22Rv1 (cell line): ENCODE measurements around the gene MLYCD.

ENCODE experiments used
- H3K27ac ChIP-seq: fragments of 450-650 bp; 2 replicates; pipeline ENCODE4 v1.5.1; 2017
- CTCF ChIP-seq: fragments of 450-650 bp; IDR thresholded peaks from 2 replicates; pipeline ENCODE4 v1.5.1; 2017; ENCODE audit warnings: mild to moderate bottlenecking
- ZFX ChIP-seq: fragments of 450-650 bp; IDR thresholded peaks from 2 replicates; pipeline ENCODE4 v1.6.1; 2017; ENCODE audit warnings: antibody characterized with exemption, borderline replicate concordance

The MLYCD gene

GRCh38 chr16:83954577-83955016 lies 55.7 kb downstream of the MLYCD start:
- TF ChIP-seq ZFX: no peak
- no peak for TF ChIP-seq CTCF

GRCh38 chr16:83955218-83956130 lies 56.6 kb downstream of the MLYCD start:
- no peak overlapping the region for H3K27ac ChIP-seq
- TF ChIP-seq ZFX: no peak
- no peak for TF ChIP-seq CTCF

More at GRCh38 chr16:83954577-83955016, 55.7 kb downstream of the MLYCD start:
- no peak overlapping the region for H3K27ac ChIP-seq

- peak; percentile 91 for TF ChIP-seq CTCF
- no peak for TF ChIP-seq ZFX
- H3K27ac ChIP-seq: no peak overlapping the region
Observed at GRCh38 chr16:83956336-83957289, 57.7 kb downstream of the MLYCD start.

GRCh38 chr16:83957296-83957855 lies 58.5 kb downstream of the MLYCD start:
- H3K27ac ChIP-seq: no peak overlapping the region
- TF ChIP-seq ZFX (no peak), CTCF (no peak)

- TF ChIP-seq ZFX: no peak
- TF ChIP-seq CTCF: no peak
- no peak overlapping the region for H3K27ac ChIP-seq
Observed at GRCh38 chr16:83958137-83958845, 59.4 kb downstream of the MLYCD start.

GRCh38 chr16:83958846-83959565 lies 60.1 kb downstream of the MLYCD start:
- TF ChIP-seq ZFX (no peak), CTCF (no peak)
- H3K27ac ChIP-seq: no peak overlapping the region
